A673 (cell line): ENCODE data around the gene PGGHG. TPM values are rescaled to one million over a fixed set of nuclear protein-coding genes. Genes with fewer than 3 reads are reported as not detected.
A peak's percentile ranks its signal among the peaks of the same experiment; 100 is the strongest.

Experiments used
- BruUV-seq: library from RNA; stranded (reverse); fragments of 400-500 nt; replicated peaks from 2 replicates; lab custom pipeline; 2021; lab: Mats Ljungman, UMichigan
- CTCF ChIA-PET: fragments of 300-600 bp; sonication (Branson Sonifier 250); formaldehyde crosslinking; loops from one replicate; lab custom pipeline; 2022; ENCODE audit warnings: antibody characterized with exemption; lab: Charles Lee
- POLR2A ChIA-PET: fragments of 300-600 bp; sonication (Branson Sonifier 250); formaldehyde crosslinking; loops from one replicate; lab custom pipeline; 2022; ENCODE audit warnings: antibody characterized with exemption; ENCODE audit not compliant: low non-redundant PET; lab: Charles Lee
- DNase-seq: peaks from one replicate; pipeline ENCODE4 v3.0.0-alpha.2; 2015; ENCODE audit warnings: low spot score
- H3K27ac ChIP-seq: fragments of 200-600 bp; sonication (generic); 2 replicates; pipeline ENCODE4 v1.5.1; 2016; ENCODE audit warnings: mixed run types, low read depth, mild to moderate bottlenecking, mixed read lengths, antibody characterized with exemption, low read length; ENCODE audit not compliant: poor library complexity, severe bottlenecking
- H3K27me3 ChIP-seq: fragments of 200-600 bp; sonication (generic); replicated peaks from 2 replicates; pipeline ENCODE4 v1.6.1; 2017; ENCODE audit warnings: mixed run types, low read depth, mild to moderate bottlenecking, mixed read lengths, antibody characterized with exemption, low read length; ENCODE audit not compliant: insufficient read depth, poor library complexity
- H3K36me3 ChIP-seq: fragments of 200-600 bp; sonication (generic); 2 replicates; pipeline ENCODE4 v1.6.1; 2016; ENCODE audit warnings: mixed run types, mild to moderate bottlenecking, mixed read lengths, antibody characterized with exemption, low read length; ENCODE audit not compliant: insufficient read depth, poor library complexity, severe bottlenecking
- H3K4me1 ChIP-seq: fragments of 200-600 bp; sonication (generic); 2 replicates; pipeline ENCODE4 v1.6.1; 2017; ENCODE audit warnings: mixed run types, mild to moderate bottlenecking, mixed read lengths, antibody characterized with exemption, low read length; ENCODE audit not compliant: insufficient read depth, poor library complexity, severe bottlenecking
- H3K4me3 ChIP-seq: fragments of 200-600 bp; sonication (generic); 2 replicates; pipeline ENCODE4 v1.5.1; 2016; ENCODE audit warnings: low read depth, mixed run types, mild to moderate bottlenecking, mixed read lengths, low read length; ENCODE audit not compliant: poor library complexity, severe bottlenecking
- H3K9me3 ChIP-seq: fragments of 200-600 bp; sonication (generic); 2 replicates; pipeline ENCODE4 v1.6.1; 2016; ENCODE audit warnings: mixed run types, low read depth, mild to moderate bottlenecking, mixed read lengths, antibody characterized with exemption, low read length; ENCODE audit not compliant: poor library complexity, severe bottlenecking
- CTCF ChIP-seq: fragments of 300-800, 200-600 bp; sonication (generic); conservative IDR thresholded peaks from 2 replicates; pipeline ENCODE4 v1.5.1; 2017; ENCODE audit warnings: low read depth, mild to moderate bottlenecking, antibody characterized with exemption, low read length, moderate library complexity, mixed read lengths
- EZH2 ChIP-seq: fragments of 200-600 bp; sonication (generic); IDR thresholded peaks from 2 replicates; pipeline ENCODE4 v1.6.1; 2017; ENCODE audit warnings: borderline replicate concordance, low read depth, mild to moderate bottlenecking, mixed read lengths, antibody characterized with exemption, low read length; ENCODE audit not compliant: poor library complexity, severe bottlenecking
- intact Hi-C: fragments of 100-400 bp; cut with micrococcal nuclease; formaldehyde crosslinking; loops from one replicate; pipeline ENCODE4 v1.10.0; 2022; ENCODE audit not compliant: unreplicated experiment
- total RNA-seq: library from RNA; stranded (reverse); gene quantifications from 2 replicates; pipeline ENCODE4 v1.2.3, GENCODE V29; 2021

PGGHG gene
- total RNA-seq, 1 experiment from 2014 or later: 5.4 TPM

GRCh38 chr11:252666-253065 lies 36.3 kb upstream of the PGGHG start:
- H3K36me3 ChIP-seq: peaks cover 43% of the 10 kb centered on the region
- ChIA-PET CTCF (no interaction called here), POLR2A (no interaction called here)
- DNase-seq: no peak
- H3K4me1 ChIP-seq: no peaks in the 10 kb centered on the region
- no peak overlapping the region for H3K4me3 ChIP-seq
- BruUV-seq: TSS peak; percentile 79
- no peak for TF ChIP-seq EZH2
- no peak for TF ChIP-seq CTCF
- H3K9me3 ChIP-seq: no peaks in the 10 kb centered on the region
- no peaks in the 10 kb centered on the region for H3K27me3 ChIP-seq
- intact Hi-C loops: loop anchor here (10.0 kb wide), 1 partner anchor 102 kb away; no protein-coding TSS in a partner anchor
- H3K27ac ChIP-seq: no peak overlapping the region

- intact Hi-C loops: loop anchor here (10.0 kb wide), 1 partner anchor 101 kb away; no protein-coding TSS in a partner anchor
- Histone ChIP-seq H3K27me3 (no peaks in the 10 kb centered on the region), H3K4me1 (no peaks in the 10 kb centered on the region), H3K9me3 (no peaks in the 10 kb centered on the region), H3K4me3 (no peak overlapping the region), H3K36me3 (peaks cover 37% of the 10 kb centered on the region), H3K27ac (no peak overlapping the region)
- no TSS peak for BruUV-seq
- DNase-seq: no peak
- TF ChIP-seq CTCF (no peak), EZH2 (no peak)
- POLR2A ChIA-PET: no interaction called here
- CTCF ChIA-PET: no interaction called here
These were observed 35.6 kb upstream of the PGGHG start for GRCh38 chr11:253160-253885.

- Histone ChIP-seq H3K36me3 (peaks cover 32% of the 10 kb centered on the region), H3K4me3 (no peak overlapping the region), H3K27me3 (no peaks in the 10 kb centered on the region), H3K4me1 (no peaks in the 10 kb centered on the region), H3K9me3 (no peaks in the 10 kb centered on the region), H3K27ac (no peak overlapping the region)
- no peak for DNase-seq
- no TSS peak for BruUV-seq
- ChIA-PET CTCF (no interaction called here), POLR2A (no interaction called here)
- TF ChIP-seq CTCF (no peak), EZH2 (no peak)
- intact Hi-C loops: loop anchor here (10.0 kb wide), 1 partner anchor 101 kb away; no protein-coding TSS in a partner anchor
These were observed 35.0 kb upstream of the PGGHG start for GRCh38 chr11:253886-254270.
